Esophagus (tissue), 2 donors: ENCODE results near the gene TSG101. TPM values are rescaled to one million over a fixed set of nuclear protein-coding genes. Genes with fewer than 3 reads are reported as not detected.

ENCODE experiments used
- H3K27ac ChIP-seq, 2 donors: one replicate each; pipeline ENCODE4 v1.5.1; 2013; ENCODE audit warnings: low read depth in 2 of 2, mild to moderate bottlenecking in 2 of 2, inconsistent platforms in 1 of 2, low read length in 1 of 2, moderate library complexity in 1 of 2
- H3K27me3 ChIP-seq, 2 donors: one replicate each; pipeline ENCODE4 v1.6.1; 2013; ENCODE audit warnings: low read length in 2 of 2, control low read depth in 1 of 2, mild to moderate bottlenecking in 1 of 2; ENCODE audit not compliant: insufficient read depth in 2 of 2, control insufficient read depth in 1 of 2
- H3K36me3 ChIP-seq, 2 donors: one replicate each; pipeline ENCODE4 v1.6.1; 2013; ENCODE audit warnings: low read length in 1 of 2; ENCODE audit not compliant: control insufficient read depth in 2 of 2, insufficient read depth in 2 of 2
- H3K4me1 ChIP-seq, 2 donors: one replicate each; pipeline ENCODE4 v1.6.1; 2013; ENCODE audit warnings: low read length in 1 of 2; ENCODE audit not compliant: control insufficient read depth in 2 of 2, insufficient read depth in 2 of 2
- H3K4me3 ChIP-seq, 2 donors: one replicate each; pipeline ENCODE4 v1.5.1; 2013; ENCODE audit warnings: low read length in 2 of 2, mild to moderate bottlenecking in 2 of 2, low read depth in 1 of 2, moderate library complexity in 1 of 2
- H3K9me3 ChIP-seq, 2 donors: one replicate each; pipeline ENCODE4 v1.6.1; 2013; ENCODE audit warnings: mild to moderate bottlenecking in 2 of 2, low read depth in 1 of 2, low read length in 1 of 2, moderate library complexity in 1 of 2; ENCODE audit not compliant: control insufficient read depth in 2 of 2, insufficient read depth in 1 of 2
- WGBS, 2 donors: extraction: QIAGEN DNeasy Blood & Tissue Kit; methylation state at CpG; one replicate each; pipeline ENCODE4 v1.1.7; 2013; 5-methylcytosine and 5-hydroxymethylcytosine counted together
- polyA plus RNA-seq, 2 donors: library from polyadenylated mRNA; stranded (reverse); fragments of 200-250 nt; gene quantifications; one replicate each; pipeline ENCODE4 v1.2.3, GENCODE V29; 2013
- donor health status: healthy with polysubstance abuse.
- donor health status: Bipolar disorder and iron deficiency.

The TSG101 gene
- polyA plus RNA-seq, 2 donors, result 41.9 to 60.0 TPM

GRCh38 chr11:18472587-18472986 is 54.2 kb downstream of the TSG101 start:
- H3K27me3 ChIP-seq, result no peaks in the 10 kb centered on the region
- H3K4me3 ChIP-seq, result no peak overlapping the region
- no peak overlapping the region for H3K27ac ChIP-seq
- H3K36me3 ChIP-seq, result peaks cover 0 to 5% of the 10 kb centered on the region in 2 donors
- H3K9me3 ChIP-seq, result no peaks in the 10 kb centered on the region
- H3K4me1 ChIP-seq, result no peaks in the 10 kb centered on the region

- Histone ChIP-seq H3K4me1 (no peaks in the 10 kb centered on the region), H3K9me3 (no peaks in the 10 kb centered on the region), H3K4me3 (no peak overlapping the region), H3K27ac (no peak overlapping the region), H3K36me3 (peaks cover 0 to 4% of the 10 kb centered on the region in 2 donors), H3K27me3 (no peaks in the 10 kb centered on the region)
- WGBS, 2 donors, result 88 to 98% methylated on average over 3 of the region's 3 CpGs
Observed at GRCh38 chr11:18471995-18472394, 54.7 kb downstream of the TSG101 start.

- H3K9me3 ChIP-seq, result no peaks in the 10 kb centered on the region
- no peaks in the 10 kb centered on the region for H3K36me3 ChIP-seq
- H3K4me1 ChIP-seq, result no peaks in the 10 kb centered on the region
- no peak overlapping the region for H3K27ac ChIP-seq
- WGBS, 2 donors, result 88 to 89% methylated on average over 7 of the region's 7 CpGs
- H3K4me3 ChIP-seq, result no peak overlapping the region
- H3K27me3 ChIP-seq, result no peaks in the 10 kb centered on the region
Observed at GRCh38 chr11:18468961-18469360, 57.8 kb downstream of the TSG101 start.

GRCh38 chr11:18468059-18468458 is 58.7 kb downstream of the TSG101 start:
- H3K9me3 ChIP-seq, result no peaks in the 10 kb centered on the region
- WGBS, 2 donors, result 93 to 97% methylated on average over 2 of the region's 2 CpGs
- no peaks in the 10 kb centered on the region for H3K27me3 ChIP-seq
- no peaks in the 10 kb centered on the region for H3K36me3 ChIP-seq
- no peak overlapping the region for H3K4me3 ChIP-seq
- no peaks in the 10 kb centered on the region for H3K4me1 ChIP-seq
- H3K27ac ChIP-seq, result no peak overlapping the region

DNA sequence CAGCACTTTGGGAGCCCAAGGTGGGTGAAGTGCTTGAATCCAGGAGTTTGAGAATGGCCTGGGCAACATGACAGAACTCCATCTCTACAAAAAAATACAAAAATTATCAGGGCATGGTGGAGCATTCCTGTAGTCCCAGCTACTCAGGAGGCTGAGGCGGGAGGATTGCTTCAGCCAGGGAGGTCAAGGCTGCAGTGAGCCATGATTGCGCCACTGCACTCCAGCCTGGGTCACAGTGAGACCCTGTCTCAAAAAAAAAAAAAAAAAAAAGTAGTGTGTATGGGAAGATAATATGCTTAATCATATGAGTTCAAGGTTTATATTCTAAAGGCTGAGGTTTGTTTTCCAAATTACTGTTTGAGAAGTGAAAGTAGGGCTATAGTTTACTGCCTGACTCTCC is 60.3 kb downstream of the TSG101 start:
- Histone ChIP-seq H3K4me3 (no peak overlapping the region), H3K27me3 (no peaks in the 10 kb centered on the region), H3K4me1 (no peaks in the 10 kb centered on the region), H3K9me3 (no peaks in the 10 kb centered on the region), H3K36me3 (no peaks in the 10 kb centered on the region), H3K27ac (no peak overlapping the region)
- WGBS, 2 donors, result 96 to 97% methylated on average over 2 of the region's 2 CpGs

GRCh38 chr11:18463439-18463838 is 63.3 kb downstream of the TSG101 start:
- Histone ChIP-seq H3K4me3 (no peak overlapping the region), H3K9me3 (no peaks in the 10 kb centered on the region), H3K36me3 (no peaks in the 10 kb centered on the region), H3K27ac (no peak overlapping the region), H3K4me1 (no peaks in the 10 kb centered on the region), H3K27me3 (no peaks in the 10 kb centered on the region)
- WGBS, 2 donors, result 72 to 76% methylated on average over 1 of the region's 1 CpG

GRCh38 chr11:18461909-18462308 is 64.8 kb downstream of the TSG101 start:
- no peaks in the 10 kb centered on the region for H3K27me3 ChIP-seq
- no peaks in the 10 kb centered on the region for H3K36me3 ChIP-seq
- no peaks in the 10 kb centered on the region for H3K4me1 ChIP-seq
- no peak overlapping the region for H3K27ac ChIP-seq
- H3K9me3 ChIP-seq, result no peaks in the 10 kb centered on the region
- no peak overlapping the region for H3K4me3 ChIP-seq
- WGBS, 2 donors, result 97 to 98% methylated on average over 6 of the region's 6 CpGs

- WGBS, 2 donors, result 87 to 90% methylated on average over 4 of the region's 4 CpGs
- no peak overlapping the region for H3K4me3 ChIP-seq
- H3K27ac ChIP-seq, result no peak overlapping the region
- no peaks in the 10 kb centered on the region for H3K27me3 ChIP-seq
- no peaks in the 10 kb centered on the region for H3K9me3 ChIP-seq
- H3K4me1 ChIP-seq, result no peaks in the 10 kb centered on the region
- no peaks in the 10 kb centered on the region for H3K36me3 ChIP-seq
Observed at GRCh38 chr11:18459634-18460033, 67.1 kb downstream of the TSG101 start.

GRCh38 chr11:18457450-18457849 is 69.3 kb downstream of the TSG101 start:
- Histone ChIP-seq H3K27me3 (no peaks in the 10 kb centered on the region), H3K9me3 (no peaks in the 10 kb centered on the region), H3K4me1 (no peaks in the 10 kb centered on the region), H3K27ac (no peak overlapping the region), H3K4me3 (no peak overlapping the region), H3K36me3 (no peaks in the 10 kb centered on the region)
- WGBS, 2 donors, result 29 to 32% methylated on average over 3 of the region's 3 CpGs

- H3K27me3 ChIP-seq, result no peaks in the 10 kb centered on the region
- no peak within 1 kb of the TSS for H3K27ac ChIP-seq
- H3K4me1 ChIP-seq, result no peaks in the 10 kb centered on the region
- H3K4me3 ChIP-seq, result no peak within 1 kb of the TSS
- no peaks in the 10 kb centered on the region for H3K36me3 ChIP-seq
- H3K9me3 ChIP-seq, result no peaks in the 10 kb centered on the region
- 53 to 56% methylated on average over 45 to 47 of the region's 47 CpGs for WGBS, 2 donors
Observed at GRCh38 chr11:18455686-18456372, 70.9 kb downstream of the TSG101 start, which contains the start of gene LDHAL6A. Gene LDHAL6A, plus strand, starts transcription at chr11:18455856. Its CDS starts 825 bp downstream, at chr11:18456681.
